Hematopoietic multipotent progenitor cell treated with erythropoietin and hydrocortisone succinate and interleukin-3 and kit ligand, for 8 days (in vitro differentiated cells): Measurements from ENCODE around the gene KLK3.

Experiments
- DNase-seq: peaks from one replicate; pipeline ENCODE4 v3.0.0-alpha.2; 2015

The KLK3 gene

GRCh38 chr19:50832666-50833065 is 22.0 kb upstream of the KLK3 start:
- no peak for DNase-seq

- no peak for DNase-seq
Observed at GRCh38 chr19:50833117-50833801, 21.5 kb upstream of the KLK3 start, which contains the start of gene KLK15. Gene KLK15 (minus strand): TSS chr19:50833574. CDS start chr19:50831492, 2,082 bp downstream.

- DNase-seq = no peak
Observed at GRCh38 chr19:50833802-50834167, 20.9 kb upstream of the KLK3 start.

- DNase-seq = no peak
Observed at GRCh38 chr19:50835103-50835784, 19.5 kb upstream of the KLK3 start.

GRCh38 chr19:50835785-50836542 is 18.8 kb upstream of the KLK3 start:
- DNase-seq = peak; percentile 49

- no peak for DNase-seq
Observed at GRCh38 chr19:50836543-50837195, 18.0 kb upstream of the KLK3 start.

- no peak for DNase-seq
Observed at GRCh38 chr19:50837300-50837699, 17.4 kb upstream of the KLK3 start.

- peak; percentile 15 for DNase-seq
Observed at GRCh38 chr19:50838239-50838638, 16.5 kb upstream of the KLK3 start.

GRCh38 chr19:50839712-50840655 is 14.7 kb upstream of the KLK3 start:
- no peak for DNase-seq

GRCh38 chr19:50842130-50842529 is 12.6 kb upstream of the KLK3 start:
- no peak for DNase-seq

- DNase-seq = no peak
Observed at GRCh38 chr19:50843205-50843604, 11.5 kb upstream of the KLK3 start.

- DNase-seq = no peak
Observed at GRCh38 chr19:50843701-50844221, 11.0 kb upstream of the KLK3 start.

GRCh38 chr19:50844296-50844935 is 10.3 kb upstream of the KLK3 start:
- no peak for DNase-seq

GRCh38 chr19:50850738-50851137 is 4.0 kb upstream of the KLK3 start:
- no peak for DNase-seq

GRCh38 chr19:50851620-50852019 is 3.1 kb upstream of the KLK3 start:
- DNase-seq = no peak

- DNase-seq = no peak
Observed at GRCh38 chr19:50857366-50857765, 2.7 kb downstream of the KLK3 start.

GRCh38 chr19:50858886-50859285 is 4.2 kb downstream of the KLK3 start:
- no peak for DNase-seq

GRCh38 chr19:50859849-50860248 is 5.1 kb downstream of the KLK3 start:
- DNase-seq = no peak

- DNase-seq = no peak
Observed at GRCh38 chr19:50861010-50861409, 6.3 kb downstream of the KLK3 start.

- DNase-seq = no peak
Observed at GRCh38 chr19:50861496-50862286, 7.0 kb downstream of the KLK3 start.

GRCh38 chr19:50869479-50869878 is 14.8 kb downstream of the KLK3 start:
- DNase-seq = no peak
